Activated CD4-positive, alpha-beta T cell treated with anti-CD3 and anti-CD28 coated beads, Interleukin-2, Interleukin-6, amounts not matched to agents 100 ng/mL and 50 ng/mL, durations not matched to agents 16 hours and 8 hours (primary cell): ENCODE data around the gene NFATC2.
"Not testable (repeated sequence)": the region's sequence is repeated elsewhere in the genome, so short reads cannot be mapped to it uniquely, and the experiment has no call there.

ENCODE experiments used
- DNase-seq: peaks from one replicate; pipeline ENCODE4 v3.0.0-alpha.2; 2020

Gene NFATC2

GRCh38 chr20:51567622-51568021 is 25.1 kb upstream of the NFATC2 start:
- no peak for DNase-seq

GRCh38 chr20:51566594-51566993 is 24.1 kb upstream of the NFATC2 start:
- DNase-seq = no peak

- DNase-seq = no peak
These were observed 23.0 kb upstream of the NFATC2 start for GRCh38 chr20:51565298-51566144.

- no peak for DNase-seq
These were observed 21.2 kb upstream of the NFATC2 start for GRCh38 chr20:51563486-51564332.

- no peak for DNase-seq
These were observed 20.6 kb upstream of the NFATC2 start for GRCh38 chr20:51563174-51563485.

GRCh38 chr20:51562332-51563173 is 20.0 kb upstream of the NFATC2 start:
- no peak for DNase-seq

- no peak for DNase-seq
These were observed 19.5 kb upstream of the NFATC2 start for GRCh38 chr20:51562027-51562331.

- no peak for DNase-seq
These were observed 18.2 kb upstream of the NFATC2 start for GRCh38 chr20:51560550-51561307.

GRCh38 chr20:51560042-51560441 is 17.5 kb upstream of the NFATC2 start:
- no peak for DNase-seq

- DNase-seq = no peak
These were observed 12.1 kb upstream of the NFATC2 start for GRCh38 chr20:51554538-51555165.

GRCh38 chr20:51553897-51554486 is 11.5 kb upstream of the NFATC2 start:
- no peak for DNase-seq

- DNase-seq = no peak
These were observed 8.7 kb upstream of the NFATC2 start for GRCh38 chr20:51551186-51551585.

GRCh38 chr20:51549474-51549873 is 7.0 kb upstream of the NFATC2 start:
- no peak for DNase-seq

GRCh38 chr20:51547951-51548350 is 5.4 kb upstream of the NFATC2 start:
- DNase-seq = no peak

GRCh38 chr20:51545515-51545914 is 3.0 kb upstream of the NFATC2 start:
- no peak for DNase-seq

GRCh38 chr20:51543422-51543788 is 886 bp upstream of the NFATC2 start:
- DNase-seq = no peak

GRCh38 chr20:51542033-51542570 is 417 bp downstream of the NFATC2 start:
- peak; percentile 69 for DNase-seq

GRCh38 chr20:51541189-51542032 is 1.1 kb downstream of the NFATC2 start:
- DNase-seq = peak; percentile 94

- peak; percentile 43 for DNase-seq
These were observed 1.9 kb downstream of the NFATC2 start for GRCh38 chr20:51540580-51540979.

- not testable (repeated sequence) for DNase-seq
These were observed 2.4 kb downstream of the NFATC2 start for GRCh38 chr20:51540074-51540473.
